Stimulated activated CD8-positive, alpha-beta memory T cell treated with anti-CD3 and anti-CD28 coated beads, Interleukin-4, amount 100 ng/mL, for 24 hours (primary cell): ENCODE results near the gene CNTNAP1.

Experiments
- DNase-seq: peaks from one replicate; pipeline ENCODE4 v3.0.0-alpha.2; 2020; ENCODE audit warnings: low read depth

CNTNAP1 gene

DNA sequence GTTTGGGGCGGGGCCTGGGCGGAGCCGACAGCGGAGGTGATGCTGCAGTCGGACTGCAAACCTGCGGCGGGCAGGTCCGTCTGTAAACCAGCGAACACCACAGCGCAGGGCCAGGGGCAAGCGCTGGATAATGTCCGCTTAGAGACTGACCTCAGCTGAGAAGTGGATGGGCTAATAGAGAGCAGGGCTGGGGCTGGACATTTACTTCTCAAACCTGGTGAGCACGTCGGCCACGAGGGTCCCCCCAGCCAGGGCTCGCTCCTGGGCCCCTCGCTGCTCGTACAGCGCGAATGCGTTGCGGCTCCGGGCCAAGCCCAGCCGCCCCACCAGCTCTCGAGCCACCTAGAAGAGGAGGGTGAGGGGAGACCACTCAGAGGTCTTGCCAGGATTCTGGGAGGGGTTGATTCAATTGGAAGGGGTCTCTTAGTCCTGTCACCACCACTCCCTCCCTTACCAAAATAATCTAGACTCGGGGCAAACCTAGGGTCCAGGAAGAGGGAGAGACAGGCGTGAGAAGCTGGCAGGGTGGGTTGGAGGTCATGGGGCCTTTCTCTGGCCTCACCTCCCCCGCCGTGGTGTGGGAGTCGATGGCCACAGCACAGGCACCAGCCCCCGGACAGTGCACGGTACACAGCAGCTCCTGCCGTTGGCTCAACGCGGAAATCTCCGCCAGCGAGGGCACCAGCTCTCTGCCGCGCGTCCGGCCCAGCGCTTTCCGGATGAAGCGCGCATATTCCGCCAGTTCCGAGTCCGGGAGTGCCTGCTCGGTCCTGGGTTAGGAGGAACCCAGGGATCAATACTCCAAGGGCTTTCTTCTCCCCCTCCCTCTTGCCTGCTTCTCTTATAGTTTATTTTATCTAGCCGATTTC, 11.3 kb upstream of the CNTNAP1 start:
- no peak for DNase-seq

DNA sequence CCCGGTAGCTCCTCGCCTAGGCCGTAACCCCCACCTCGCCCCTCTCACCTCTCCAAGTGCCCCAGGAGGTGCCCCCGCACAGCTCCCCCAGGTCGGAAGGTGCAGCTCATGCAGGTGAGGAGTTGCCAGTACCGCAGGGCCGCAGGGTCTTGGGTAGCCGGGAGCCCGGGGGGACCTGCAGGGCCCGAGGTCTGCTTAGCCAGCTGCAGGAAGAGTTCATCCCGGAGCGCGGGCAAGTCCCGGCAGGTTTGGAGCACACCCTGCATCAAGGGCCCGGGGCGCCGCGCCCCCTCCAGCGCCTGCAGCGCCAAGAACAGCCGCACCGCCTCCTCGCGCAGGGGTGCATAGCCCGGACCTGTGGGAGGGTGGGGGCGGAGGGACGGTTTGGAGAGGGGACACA, 10.3 kb upstream of the CNTNAP1 start:
- no peak for DNase-seq

DNA sequence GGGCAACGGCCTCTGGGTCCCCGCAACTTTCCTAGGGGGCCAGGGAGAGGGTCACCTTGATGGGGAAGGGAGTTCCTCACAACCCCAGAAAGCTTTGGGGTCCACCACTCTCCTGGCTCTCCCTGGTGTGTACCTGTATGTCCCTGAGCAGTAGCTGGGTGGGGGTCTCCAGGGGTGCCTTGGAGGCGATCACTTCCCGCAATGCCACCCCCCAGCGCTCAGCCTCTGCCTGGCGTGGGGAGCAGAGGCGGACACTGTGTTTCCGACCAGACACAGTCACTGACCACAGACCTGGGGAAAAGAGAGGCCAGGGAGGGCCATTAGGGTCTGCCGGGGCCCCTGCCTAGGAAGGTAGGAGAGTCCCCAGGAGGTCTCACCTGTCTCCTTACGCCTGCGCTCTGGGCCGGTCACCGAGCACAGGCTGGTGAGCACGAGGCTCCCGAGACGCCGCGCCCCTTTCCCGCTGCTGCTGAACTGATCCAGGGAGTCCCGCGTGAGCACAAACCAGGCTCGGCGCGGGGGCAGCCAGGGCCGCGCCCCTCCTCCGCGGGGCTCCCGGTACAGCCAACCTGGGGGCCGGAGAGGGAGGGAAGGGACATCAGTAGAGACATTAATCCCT, 9.0 kb upstream of the CNTNAP1 start:
- no peak for DNase-seq

GRCh38 chr17:42673885-42674754, 8.2 kb upstream of the CNTNAP1 start:
- DNase-seq: no peak

GRCh38 chr17:42674755-42675347, 7.5 kb upstream of the CNTNAP1 start:
- DNase-seq: no peak

- no peak for DNase-seq
Measured at GRCh38 chr17:42675348-42675964, 6.9 kb upstream of the CNTNAP1 start.

GRCh38 chr17:42675965-42676423, 6.3 kb upstream of the CNTNAP1 start:
- no peak for DNase-seq

- no peak for DNase-seq
Measured at GRCh38 chr17:42676424-42677011, 5.8 kb upstream of the CNTNAP1 start, which contains the start of gene PLEKHH3. Gene PLEKHH3 (minus strand): TSS chr17:42676994. CDS start chr17:42676563, 431 bp downstream.

DNA sequence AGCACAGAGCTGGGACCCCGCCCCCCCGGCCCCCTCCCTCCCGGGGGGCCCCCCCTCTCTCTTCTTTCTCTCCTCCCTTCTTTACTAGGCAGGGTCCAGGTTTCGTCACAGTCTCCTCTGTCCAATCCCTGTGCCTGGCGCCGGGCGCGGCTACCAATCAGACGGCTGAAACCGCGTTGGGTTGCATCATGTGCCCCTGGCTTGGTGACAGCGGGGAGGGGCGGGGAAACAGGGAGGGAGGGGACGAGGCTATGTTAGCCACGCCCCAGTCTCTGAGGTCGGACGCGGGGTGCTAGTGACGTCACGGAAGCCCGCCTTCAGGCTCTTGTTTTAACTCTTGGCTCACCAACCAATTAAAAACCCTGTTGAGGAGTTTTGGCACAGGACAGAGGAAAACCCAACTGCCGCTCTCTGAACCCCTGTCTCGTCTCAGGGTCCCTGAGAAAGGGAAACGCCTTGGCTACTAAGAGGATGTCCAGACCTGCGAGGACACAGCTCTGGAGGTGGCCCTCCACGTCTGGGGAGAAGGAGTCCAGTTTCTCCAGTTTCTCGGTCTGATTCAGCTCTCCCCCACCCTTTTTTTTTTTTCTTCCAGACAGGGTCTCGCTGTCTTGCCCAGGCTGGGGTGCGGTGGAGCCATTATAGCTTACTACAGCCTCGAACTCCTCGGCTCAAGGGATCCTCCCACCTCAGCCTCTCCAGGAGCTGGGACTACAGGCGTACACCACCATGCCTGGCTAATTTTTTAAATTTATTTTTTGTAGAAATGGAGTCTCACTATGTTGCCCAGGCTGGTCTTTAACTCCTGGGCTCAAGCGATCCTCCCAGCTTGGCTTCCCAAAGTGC, 5.1 kb upstream of the CNTNAP1 start:
- peak; percentile 97 for DNase-seq

GRCh38 chr17:42677921-42678781, 4.2 kb upstream of the CNTNAP1 start:
- DNase-seq: peak; percentile 74

DNA sequence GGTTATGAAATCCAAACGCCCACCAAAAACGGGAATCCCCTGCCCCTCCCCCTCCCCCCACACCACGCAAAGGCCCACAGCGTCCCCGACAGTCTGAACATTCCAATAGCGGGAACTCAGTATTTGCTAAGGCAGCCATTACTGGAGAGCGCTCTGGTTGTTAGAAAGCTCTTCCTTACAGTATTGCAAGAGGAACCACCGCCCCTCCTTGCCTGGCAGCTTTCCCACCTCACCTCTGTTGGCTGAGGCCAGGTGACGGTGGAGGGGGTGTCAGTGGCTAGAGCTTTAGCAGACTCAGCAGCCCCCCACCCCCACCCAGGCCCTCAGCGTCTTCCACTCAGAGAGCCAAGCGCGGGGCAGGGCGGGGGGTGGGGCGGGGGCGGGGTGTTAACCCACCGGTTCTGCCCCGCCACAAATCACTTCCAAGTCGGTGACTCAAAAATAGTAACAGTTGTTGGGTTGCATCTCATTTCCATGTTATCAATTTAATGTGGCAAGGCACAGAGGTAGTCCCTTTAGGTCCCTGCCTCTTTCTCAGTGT, 3.3 kb upstream of the CNTNAP1 start:
- no peak for DNase-seq

DNA sequence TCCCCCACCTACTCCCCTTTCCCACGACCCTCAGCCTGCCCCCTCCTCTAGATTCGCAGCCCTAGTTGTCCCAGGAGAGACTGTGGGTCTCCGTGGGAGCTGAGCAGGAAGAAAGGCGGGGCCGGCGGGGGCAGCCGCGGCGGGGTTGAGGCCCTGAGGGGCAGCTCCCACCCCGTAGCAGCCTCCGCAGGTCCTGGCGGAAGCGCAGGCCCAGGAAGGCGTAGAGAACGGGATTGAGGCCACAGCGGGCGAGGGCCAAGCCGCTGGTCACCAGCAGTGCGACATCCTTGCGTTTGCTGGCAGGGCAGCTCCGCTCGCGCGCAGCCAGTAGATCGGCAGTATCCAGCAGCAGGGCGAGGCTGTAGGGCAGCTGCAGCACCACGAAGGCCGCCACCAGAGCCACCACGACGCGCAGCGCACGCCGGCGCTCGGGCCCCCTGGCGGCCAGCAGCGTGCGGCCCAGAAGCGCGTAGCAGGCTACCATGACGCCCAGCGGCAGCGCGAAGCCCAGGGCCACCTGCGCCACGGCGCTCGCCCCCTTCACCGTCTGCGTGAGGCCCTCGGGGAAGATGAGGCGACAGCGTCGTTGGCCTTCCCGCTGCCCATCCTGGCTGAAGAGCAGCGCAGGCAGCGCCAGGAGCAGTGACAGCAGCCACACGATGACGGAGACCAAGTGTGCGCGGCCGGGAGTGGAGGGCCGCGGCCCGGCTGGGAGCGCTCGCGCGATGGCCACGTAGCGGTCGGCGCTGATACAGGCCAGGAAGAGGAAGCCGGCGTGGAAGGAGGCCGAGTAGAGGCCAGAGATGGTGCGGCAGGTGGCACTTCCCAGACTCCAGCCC, 2.6 kb upstream of the CNTNAP1 start:
- DNase-seq: peak; percentile 48

DNA sequence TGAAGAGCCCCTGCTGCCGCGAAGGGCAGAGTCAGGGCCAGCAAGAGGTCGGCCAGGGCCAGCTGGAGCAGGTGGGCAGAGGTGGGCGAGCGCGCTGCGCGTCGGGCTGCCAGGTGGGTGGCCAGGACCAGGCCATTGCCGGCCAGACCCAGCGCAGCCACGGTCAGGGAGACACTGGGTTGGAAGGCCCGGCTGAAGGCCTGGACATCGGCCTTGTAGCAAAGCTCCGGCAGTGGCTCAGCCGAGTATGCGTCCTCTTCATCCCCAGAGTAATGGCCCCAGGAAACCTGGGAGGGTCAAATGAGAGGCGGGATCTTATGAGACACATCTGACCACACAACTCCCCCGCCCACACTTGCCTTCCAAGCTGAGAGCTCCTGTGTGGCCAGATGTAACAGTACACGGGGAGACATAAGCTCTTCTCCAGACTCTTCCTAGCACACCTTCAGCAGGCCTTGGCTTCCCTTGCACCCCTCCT, 2.0 kb upstream of the CNTNAP1 start:
- no peak for DNase-seq

GRCh38 chr17:42682722-42683403, 532 bp downstream of the CNTNAP1 start:
- no peak for DNase-seq

GRCh38 chr17:42683407-42684034, 1.2 kb downstream of the CNTNAP1 start:
- no peak for DNase-seq

- DNase-seq: no peak
Measured at GRCh38 chr17:42684929-42685556, 2.7 kb downstream of the CNTNAP1 start.
